Choroid plexus epithelial cell (primary cell): Measurements from ENCODE around the gene MRPS18A.
A peak's percentile ranks its signal among the peaks of the same experiment; 100 is the strongest.
"Not testable (repeated sequence)": the region's sequence is repeated elsewhere in the genome, so short reads cannot be mapped to it uniquely, and the experiment has no call there.

Experiments used
- DNase-seq: peaks from one replicate; pipeline ENCODE4 v3.0.0-alpha.2; 2010; ENCODE audit warnings: low read depth
- H3K4me3 ChIP-seq: 2 replicates; pipeline ENCODE4 v1.5.1; 2011; ENCODE audit warnings: low read depth, mild to moderate bottlenecking, control low read depth, low read length, moderate library complexity
- CTCF ChIP-seq: conservative IDR thresholded peaks from 2 replicates; pipeline ENCODE4 v1.5.1; 2011; ENCODE audit warnings: low read depth, mild to moderate bottlenecking, control low read depth, inconsistent platforms, low read length, moderate library complexity

The MRPS18A gene

GRCh38 chr6:43703512-43704429 lies 16.2 kb upstream of the MRPS18A start:
- no peak overlapping the region for H3K4me3 ChIP-seq
- DNase-seq, result no peak
- TF ChIP-seq CTCF, result no peak

GRCh38 chr6:43702534-43703440 lies 15.2 kb upstream of the MRPS18A start:
- no peak overlapping the region for H3K4me3 ChIP-seq
- DNase-seq, result peak; percentile 87
- TF ChIP-seq CTCF, result no peak

- no peak overlapping the region for H3K4me3 ChIP-seq
- no peak for DNase-seq
Observed at GRCh38 chr6:43702171-43702533, 14.6 kb upstream of the MRPS18A start.

GRCh38 chr6:43700939-43701560 lies 13.5 kb upstream of the MRPS18A start:
- not testable (repeated sequence) for DNase-seq, H3K4me3 ChIP-seq

More at GRCh38 chr6:43702171-43702533, 14.6 kb upstream of the MRPS18A start:
- no peak for TF ChIP-seq CTCF

GRCh38 chr6:43699564-43700186 lies 12.1 kb upstream of the MRPS18A start:
- no peak overlapping the region for H3K4me3 ChIP-seq
- no peak for TF ChIP-seq CTCF
- peak; percentile 46 for DNase-seq

- DNase-seq, result peak; percentile 67
- TF ChIP-seq CTCF, result no peak
- H3K4me3 ChIP-seq, result no peak overlapping the region
Observed at GRCh38 chr6:43698584-43699349, 11.2 kb upstream of the MRPS18A start.
